ENCODE results near the gene SAMD1.

Gene SAMD1

DNA sequence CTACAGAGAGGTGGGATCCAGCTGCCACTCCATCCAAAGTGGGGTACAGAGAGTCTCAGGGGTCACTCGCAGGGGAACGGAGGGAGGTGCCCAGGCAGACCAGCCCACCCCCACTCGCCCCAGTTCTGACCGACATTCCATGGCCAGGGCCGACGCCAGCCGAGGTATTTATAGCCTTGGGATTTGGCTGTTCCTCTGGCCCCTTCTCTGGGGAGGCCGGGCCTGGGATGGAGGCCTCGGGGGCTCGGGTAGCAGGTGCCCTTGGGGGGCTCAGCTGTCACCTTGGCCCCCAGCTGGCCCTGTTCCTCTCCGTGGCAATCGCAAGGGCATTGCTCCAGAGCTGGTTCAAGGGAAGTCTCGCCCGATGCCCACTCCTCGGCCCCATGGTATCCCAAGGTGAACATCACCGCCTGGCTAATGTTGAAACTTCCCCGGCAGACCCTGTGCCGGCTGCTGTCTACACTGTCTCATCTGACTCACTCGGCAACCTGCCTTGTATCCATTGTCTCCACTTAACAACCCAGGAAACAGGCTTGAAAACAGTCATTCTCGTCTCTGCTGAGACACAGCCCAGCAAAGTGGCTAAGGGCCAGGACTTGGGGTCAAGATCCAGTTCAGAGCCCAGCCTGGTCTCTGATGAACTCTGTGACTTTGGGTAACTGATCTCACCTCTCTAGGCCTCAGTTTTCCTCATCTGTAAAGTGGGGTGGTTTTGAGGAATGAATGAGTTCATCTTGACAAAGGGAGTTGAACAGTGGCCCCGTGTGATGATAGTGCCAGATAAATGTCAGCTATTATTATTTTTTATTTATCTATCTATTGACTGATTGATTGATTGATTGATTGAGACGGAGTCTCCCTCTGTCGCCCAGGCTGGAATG, 17.3 kb upstream of the SAMD1 start:
- H3K36me3 ChIP-seq (replicated peaks; ENCODE audit: low read depth, low read length): no peaks in the 10 kb centered on the region
- no peak overlapping the region for H3K27ac ChIP-seq (ENCODE audit: low read length)
- no peak overlapping the region for H3K9ac ChIP-seq (ENCODE audit: low read length)
- no peak overlapping the region for H2AFZ ChIP-seq (ENCODE audit: low read depth, low read length)
- H3K4me3 ChIP-seq (ENCODE audit: low read length): no peak overlapping the region
- TF ChIP-seq, protein P1, sequence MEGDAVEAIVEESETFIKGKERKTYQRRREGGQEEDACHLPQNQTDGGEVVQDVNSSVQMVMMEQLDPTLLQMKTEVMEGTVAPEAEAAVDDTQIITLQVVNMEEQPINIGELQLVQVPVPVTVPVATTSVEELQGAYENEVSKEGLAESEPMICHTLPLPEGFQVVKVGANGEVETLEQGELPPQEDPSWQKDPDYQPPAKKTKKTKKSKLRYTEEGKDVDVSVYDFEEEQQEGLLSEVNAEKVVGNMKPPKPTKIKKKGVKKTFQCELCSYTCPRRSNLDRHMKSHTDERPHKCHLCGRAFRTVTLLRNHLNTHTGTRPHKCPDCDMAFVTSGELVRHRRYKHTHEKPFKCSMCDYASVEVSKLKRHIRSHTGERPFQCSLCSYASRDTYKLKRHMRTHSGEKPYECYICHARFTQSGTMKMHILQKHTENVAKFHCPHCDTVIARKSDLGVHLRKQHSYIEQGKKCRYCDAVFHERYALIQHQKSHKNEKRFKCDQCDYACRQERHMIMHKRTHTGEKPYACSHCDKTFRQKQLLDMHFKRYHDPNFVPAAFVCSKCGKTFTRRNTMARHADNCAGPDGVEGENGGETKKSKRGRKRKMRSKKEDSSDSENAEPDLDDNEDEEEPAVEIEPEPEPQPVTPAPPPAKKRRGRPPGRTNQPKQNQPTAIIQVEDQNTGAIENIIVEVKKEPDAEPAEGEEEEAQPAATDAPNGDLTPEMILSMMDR (IDR thresholded peaks at IDR 0.05; ENCODE audit: low read depth, low read length): no peak
- TF ChIP-seq EZH2phosphoT487 (IDR thresholded peaks at IDR 0.05; ENCODE audit: low read depth): no peak
- H3K27me3 ChIP-seq (ENCODE audit: low read depth, low read length): no peaks in the 10 kb centered on the region
- no peak overlapping the region for H3K4me2 ChIP-seq (ENCODE audit: low read length)
- H3K4me1 ChIP-seq (ENCODE audit: low read length): peaks cover under 1% of the 10 kb centered on the region; the same call in 1 of the 2 replicates
- no peaks in the 10 kb centered on the region; the same call in 1 of the 2 replicates for H3K79me2 ChIP-seq (ENCODE audit: low read length)
- no peaks in the 10 kb centered on the region for H4K20me1 ChIP-seq (ENCODE audit: insufficient read depth, low read length)
- no peaks in the 10 kb centered on the region for H3K9me3 ChIP-seq (ENCODE audit: insufficient read depth, low read length)

GRCh38 chr19:14106840-14107239, 16.3 kb upstream of the SAMD1 start:
- no peak for TF ChIP-seq EZH2phosphoT487 (IDR thresholded peaks at IDR 0.05; ENCODE audit: low read depth)
- TF ChIP-seq, protein P1 (IDR thresholded peaks at IDR 0.05; ENCODE audit: low read depth, low read length): no peak
- Histone ChIP-seq H3K4me1 (ENCODE audit: low read length) (no peaks in the 10 kb centered on the region), H3K9me3 (ENCODE audit: insufficient read depth, low read length) (no peaks in the 10 kb centered on the region), H3K27ac (ENCODE audit: low read length) (no peak overlapping the region), H3K4me3 (ENCODE audit: low read length) (no peak overlapping the region), H3K27me3 (ENCODE audit: low read depth, low read length) (no peaks in the 10 kb centered on the region), H3K4me2 (ENCODE audit: low read length) (no peak overlapping the region), H3K36me3 (replicated peaks; ENCODE audit: low read depth, low read length) (peaks cover 7% of the 10 kb centered on the region), H3K9ac (ENCODE audit: low read length) (no peak overlapping the region), H4K20me1 (ENCODE audit: insufficient read depth, low read length) (no peaks in the 10 kb centered on the region), H2AFZ (ENCODE audit: low read depth, low read length) (no peak overlapping the region), H3K79me2 (ENCODE audit: low read length) (no peaks in the 10 kb centered on the region)

DNA sequence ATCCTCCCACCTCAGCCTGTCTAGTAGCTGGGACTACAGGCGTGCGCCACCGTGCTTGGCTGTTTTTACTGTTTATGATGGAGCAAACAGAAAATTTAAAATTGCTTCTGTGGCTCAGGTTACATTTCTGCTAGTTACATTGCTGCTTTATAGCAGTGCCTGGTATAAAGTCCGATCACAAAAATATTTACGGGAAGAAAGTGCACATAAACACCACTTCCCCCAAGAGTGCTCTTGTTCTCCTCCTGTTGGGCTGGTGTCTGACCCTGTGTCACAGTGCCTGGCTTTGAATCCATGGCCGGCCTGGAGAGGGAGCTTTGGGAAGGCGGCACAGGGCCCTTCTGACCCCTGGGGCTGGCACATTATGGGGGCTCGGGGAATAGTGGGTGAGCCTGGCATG, 15.1 kb upstream of the SAMD1 start:
- TF ChIP-seq EZH2phosphoT487 (IDR thresholded peaks at IDR 0.05; ENCODE audit: low read depth): no peak
- TF ChIP-seq, protein P1 (IDR thresholded peaks at IDR 0.05; ENCODE audit: low read depth, low read length): no peak
- Histone ChIP-seq H4K20me1 (ENCODE audit: insufficient read depth, low read length) (no peaks in the 10 kb centered on the region), H3K36me3 (replicated peaks; ENCODE audit: low read depth, low read length) (peaks cover 9% of the 10 kb centered on the region)

GRCh38 chr19:14103310-14103709, 12.8 kb upstream of the SAMD1 start:
- Histone ChIP-seq H3K36me3 (replicated peaks; ENCODE audit: low read depth, low read length) (peaks cover 12% of the 10 kb centered on the region), H3K9ac (ENCODE audit: low read length) (no peak overlapping the region), H3K4me2 (ENCODE audit: low read length) (no peak overlapping the region), H4K20me1 (ENCODE audit: insufficient read depth, low read length) (no peaks in the 10 kb centered on the region), H3K79me2 (ENCODE audit: low read length) (no peaks in the 10 kb centered on the region), H3K27me3 (ENCODE audit: low read depth, low read length) (no peaks in the 10 kb centered on the region), H3K4me1 (ENCODE audit: low read length) (no peaks in the 10 kb centered on the region), H3K27ac (ENCODE audit: low read length) (no peak overlapping the region), H3K9me3 (ENCODE audit: insufficient read depth, low read length) (no peaks in the 10 kb centered on the region), H2AFZ (ENCODE audit: low read depth, low read length) (no peak overlapping the region), H3K4me3 (ENCODE audit: low read length) (no peak overlapping the region)
- TF ChIP-seq, protein P1 (IDR thresholded peaks at IDR 0.05; ENCODE audit: low read depth, low read length): no peak

More for the DNA sequence above, 15.1 kb upstream of the SAMD1 start:
- no peaks in the 10 kb centered on the region for H3K79me2 ChIP-seq (ENCODE audit: low read length)
- H3K9me3 ChIP-seq (ENCODE audit: insufficient read depth, low read length): no peaks in the 10 kb centered on the region
- no peaks in the 10 kb centered on the region for H3K4me1 ChIP-seq (ENCODE audit: low read length)
- H3K27ac ChIP-seq (ENCODE audit: low read length): no peak overlapping the region
- no peak overlapping the region for H3K4me3 ChIP-seq (ENCODE audit: low read length)
- no peak overlapping the region for H3K4me2 ChIP-seq (ENCODE audit: low read length)
- H3K9ac ChIP-seq (ENCODE audit: low read length): no peak overlapping the region
- H2AFZ ChIP-seq (ENCODE audit: low read depth, low read length): no peak overlapping the region
- no peaks in the 10 kb centered on the region for H3K27me3 ChIP-seq (ENCODE audit: low read depth, low read length)
